ENCODE measurements around the gene LIF. TPM values are rescaled to one million over a fixed set of nuclear protein-coding genes. Genes with fewer than 3 reads are reported as not detected.
A peak's percentile ranks its signal among the peaks of the same experiment; 100 is the strongest.

The LIF gene
- total and polyA plus RNA-seq, 2 of the 4 experiments (the other 2 are of a cell fraction) = 130 to 214 TPM

DNA sequence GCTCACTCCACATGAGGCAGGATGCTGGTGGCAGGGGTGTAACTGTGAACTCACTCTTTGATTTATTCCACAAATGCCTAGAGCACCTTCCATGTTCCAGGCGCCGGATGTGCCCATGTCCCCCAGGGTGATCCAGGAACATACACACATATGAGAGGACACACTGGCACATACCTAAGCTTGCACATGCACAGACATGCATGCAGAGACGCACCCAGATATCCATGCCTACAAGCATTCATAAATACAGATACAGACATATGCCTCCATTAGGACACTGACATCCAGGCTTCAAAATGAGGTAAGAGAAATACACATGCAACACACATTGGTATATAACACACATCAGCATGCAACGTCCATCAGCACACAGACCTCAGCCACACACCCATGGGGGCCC, 15.6 kb upstream of the LIF start (continued):
- TF ChIP-seq MAZ (IDR thresholded peaks at IDR 0.05; ENCODE audit: borderline replicate concordance, low read depth, low read length) (no peak), CHD1 (IDR thresholded peaks at IDR 0.05; ENCODE audit: low read depth, low read length) (no peak), POLR2A (IDR thresholded peaks at IDR 0.05; ENCODE audit: low read depth, low read length) (no peak), RFX5 (IDR thresholded peaks at IDR 0.05; ENCODE audit: low read depth, low read length) (no peak), CEBPB (IDR thresholded peaks at IDR 0.05; ENCODE audit: low read depth, low read length) (no peak), FOS (IDR thresholded peaks at IDR 0.05; ENCODE audit: low read depth, low read length) (no peak)

DNA sequence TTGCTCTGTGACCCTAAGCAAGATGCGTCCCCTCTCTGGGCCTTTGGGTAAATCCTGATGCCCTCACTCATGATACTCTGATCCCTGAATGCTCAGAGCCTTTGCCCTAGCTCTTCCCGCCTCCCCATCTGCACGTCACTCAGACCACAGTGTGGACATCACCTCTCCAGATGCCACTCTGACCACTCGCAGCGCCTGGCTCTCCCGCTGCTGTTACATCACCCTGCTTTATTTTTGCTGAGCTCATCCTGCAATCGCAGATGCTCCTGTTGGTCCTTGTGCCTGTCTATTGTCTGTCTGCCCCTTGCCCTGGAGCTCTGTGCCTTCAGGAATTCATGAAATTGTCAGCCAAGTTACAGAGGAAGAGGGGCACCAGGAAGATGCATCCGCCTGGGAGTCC, 14.6 kb upstream of the LIF start:
- no peaks in the 10 kb centered on the region for H3K36me3 ChIP-seq (ENCODE audit: control insufficient read depth, insufficient read depth, low read length)
- H3K56ac ChIP-seq (ENCODE audit: extremely low read depth, insufficient read depth, low read length) = no peak overlapping the region
- H2BK5ac ChIP-seq (ENCODE audit: low read depth, low read length, poor library complexity, severe bottlenecking) = no peak overlapping the region
- no peak overlapping the region for H2AK5ac ChIP-seq (ENCODE audit: low read depth, low read length)
- dilution Hi-C loops (cut with HindIII; ENCODE audit: low sequenced_read_pairs, unreplicated experiment) (no loop called here), intact Hi-C loops (cut with micrococcal nuclease) (no loop called here), in situ Hi-C loops (cut with MboI; ENCODE audit: low sequenced_read_pairs) (loop anchor here (5.0 kb wide), 1 partner anchor 154 kb away; no protein-coding TSS in a partner anchor)
- H4K91ac ChIP-seq (ENCODE audit: insufficient read depth, low read depth, low read length) = no peak overlapping the region
- no peaks in the 10 kb centered on the region for H4K20me1 ChIP-seq (ENCODE audit: insufficient read depth, low read length)
- peak overlapping the region; percentile 33 for H2AFZ ChIP-seq (replicated peaks; ENCODE audit: low read length, poor library complexity)
- H3K9me1 ChIP-seq (ENCODE audit: insufficient read depth, low read length) = no peaks in the 10 kb centered on the region; the same call in 1 of the 2 replicates
- H4K5ac ChIP-seq (ENCODE audit: low read depth, low read length) = no peak overlapping the region
- no peak overlapping the region for H2AK9ac ChIP-seq (replicated peaks; ENCODE audit: low read depth, low read length, poor library complexity)
- no peak overlapping the region for H3K4ac ChIP-seq (ENCODE audit: low read depth, low read length)
- no peak overlapping the region for H3K4me2 ChIP-seq (ENCODE audit: low read depth, low read length)
- no peak for TF ChIP-seq MAFK (IDR thresholded peaks at IDR 0.05; ENCODE audit: low read depth, low read length)
- no peak for TF ChIP-seq CHD1 (IDR thresholded peaks at IDR 0.05; ENCODE audit: low read depth, low read length)
- peak; percentile 30; the same call in 1 of the 2 replicates for TF ChIP-seq CEBPB (IDR thresholded peaks at IDR 0.05; ENCODE audit: low read depth, low read length)
- ChIA-PET POLR2A (ENCODE audit: unreplicated experiment) (no interaction called here), CTCF (interaction anchor here (1.2 kb wide), 1 partner anchor 79 kb away, joined by 3 read pairs; no protein-coding TSS in a partner anchor)
- H2BK15ac ChIP-seq (ENCODE audit: low read depth, low read length) = no peak overlapping the region
- no peak overlapping the region for H3K27ac ChIP-seq (ENCODE audit: insufficient read depth, low read length)
- H3K4me1 ChIP-seq (ENCODE audit: control insufficient read depth, insufficient read depth, low read length) = peaks cover 6% of the 10 kb centered on the region; the same call in 1 of the 2 replicates
- H2BK20ac ChIP-seq (ENCODE audit: low read depth, low read length) = no peak overlapping the region
- 100% methylated on average over 2 of the region's 8 CpGs; no CpG with 5 or more reads in 1 of the 2 experiments for WGBS, 2 experiments (ENCODE audit: extremely low coverage in 2 of 2, insufficient read length in 1 of 2)
- H3K9ac ChIP-seq (ENCODE audit: low read depth, low read length) = no peak overlapping the region
- no peaks in the 10 kb centered on the region; the same call in 1 of the 2 replicates for H3K27me3 ChIP-seq (ENCODE audit: control insufficient read depth, insufficient read depth, low read length)
- H3K4me3 ChIP-seq (ENCODE audit: insufficient read depth, low read depth, low read length) = no peak overlapping the region
- no TSS peak for BruUV-seq (replicated peaks)
- no peak overlapping the region for H4K8ac ChIP-seq (ENCODE audit: low read depth in 2 of 2, low read length in 2 of 2)
- no peaks in the 10 kb centered on the region for H3K9me3 ChIP-seq (ENCODE audit: control insufficient read depth, insufficient read depth, low read length)
- H3K23ac ChIP-seq (ENCODE audit: low read depth, low read length) = no peak overlapping the region
- no peak for ATAC-seq (ENCODE audit: low read depth)
- H2BK120ac ChIP-seq (ENCODE audit: low read depth, low read length) = no peak overlapping the region
- no peaks in the 10 kb centered on the region for H3K79me1 ChIP-seq (ENCODE audit: low read depth in 1 of 2, low read length in 2 of 2)
- no peak for DNase-seq
- no peak overlapping the region for H3K14ac ChIP-seq (replicated peaks; ENCODE audit: low read depth, low read length)
- H3K18ac ChIP-seq (ENCODE audit: low read depth, low read length) = no peak overlapping the region
